ENCODE results near the gene UNKL. TPM values are rescaled to one million over a fixed set of nuclear protein-coding genes. Genes with fewer than 3 reads are reported as not detected.

The UNKL gene
- total and polyA plus RNA-seq, 2 donors (not counting 1 experiment from before 2014, with no cell fraction given): 53.9 to 178 TPM

- no peak overlapping the region for H3K27ac Mint-ChIP-seq
- no peaks in the 10 kb centered on the region for H3K27me3 Mint-ChIP-seq
- Histone ChIP-seq H3K9ac (ENCODE audit: low read length) (no peak overlapping the region), H3K4me3 (ENCODE audit: control extremely low read depth in 1 of 5, extremely low read depth in 1 of 5, insufficient read depth in 1 of 5, low read depth in 2 of 5, low read length in 4 of 5) (no peak overlapping the region), H2AFZ (ENCODE audit: insufficient read depth, low read depth, low read length, poor library complexity, severe bottlenecking) (no peak overlapping the region), H3K4me2 (replicated peaks; ENCODE audit: low read depth, low read length, poor library complexity, severe bottlenecking) (no peak overlapping the region), H3K9me3 (ENCODE audit: control extremely low read depth in 1 of 3, control insufficient read depth in 2 of 3, insufficient read depth in 1 of 3, low read length in 2 of 3) (no peaks in the 10 kb centered on the region), H3K36me3 (replicated peaks in 1 of 2; ENCODE audit: control extremely low read depth in 1 of 2, control insufficient read depth in 1 of 2, extremely low read depth in 1 of 2, insufficient read depth in 2 of 2, low read length in 1 of 2) (peaks cover 5 to 74% of the 10 kb centered on the region in 2 experiments), H3K27me3 (replicated peaks in 1 of 4; ENCODE audit: control extremely low read depth in 1 of 4, control insufficient read depth in 3 of 4, insufficient read depth in 4 of 4, low read length in 3 of 4) (no peaks in the 10 kb centered on the region), H3K27ac (ENCODE audit: low read length in 2 of 2) (no peak overlapping the region), H3K4me1 (ENCODE audit: control insufficient read depth in 2 of 2, insufficient read depth in 2 of 2, low read length in 2 of 2) (no peaks in the 10 kb centered on the region), H4K20me1 (ENCODE audit: control insufficient read depth, insufficient read depth, low read length, poor library complexity, severe bottlenecking) (peaks cover 76% of the 10 kb centered on the region), H3K79me2 (ENCODE audit: control insufficient read depth, insufficient read depth, low read length) (peaks cover 68% of the 10 kb centered on the region)
- ATAC-seq (ENCODE audit: low read depth): no peak
- no peak overlapping the region for H3K4me3 Mint-ChIP-seq
- no peak for DNase-seq
- 97% methylated on average over 16 of the region's 21 CpGs for WGBS (ENCODE audit: insufficient coverage)
- H3K9me3 Mint-ChIP-seq (ENCODE audit: insufficient read depth): no peaks in the 10 kb centered on the region
- no peaks in the 10 kb centered on the region for H3K4me1 Mint-ChIP-seq
- POLR2A ChIA-PET: no interaction called here
- CTCF ChIA-PET: no interaction called here
- intact Hi-C loops (cut with micrococcal nuclease): no loop called here
- TF ChIP-seq EZH2 (IDR thresholded peaks at IDR 0.05; ENCODE audit: borderline replicate concordance, insufficient read depth, low read depth, low read length, poor library complexity, severe bottlenecking) (no peak), CTCF (IDR thresholded peaks at IDR 0.05) (no peak)
Measured at GRCh38 chr16:1397779-1398178, 16.7 kb downstream of the UNKL start.

- POLR2A ChIA-PET: interaction anchor here (0.7 kb wide), 1 partner anchor 24 kb away, joined by 4 read pairs; no protein-coding TSS in a partner anchor
Measured at GRCh38 chr16:1395444-1396031, 19.0 kb downstream of the UNKL start.

More at GRCh38 chr16:1395444-1396031, 19.0 kb downstream of the UNKL start:
- Mint-ChIP-seq H3K4me3 (no peak overlapping the region), H3K27me3 (no peaks in the 10 kb centered on the region), H3K4me1 (no peaks in the 10 kb centered on the region), H3K27ac (no peak overlapping the region), H3K9me3 (ENCODE audit: insufficient read depth) (no peaks in the 10 kb centered on the region)
- Histone ChIP-seq H3K9ac (ENCODE audit: low read length) (no peak overlapping the region), H3K4me2 (replicated peaks; ENCODE audit: low read depth, low read length, poor library complexity, severe bottlenecking) (no peak overlapping the region), H3K79me2 (ENCODE audit: control insufficient read depth, insufficient read depth, low read length) (peaks cover 59% of the 10 kb centered on the region), H3K9me3 (ENCODE audit: control extremely low read depth in 1 of 3, control insufficient read depth in 2 of 3, insufficient read depth in 1 of 3, low read length in 2 of 3) (no peaks in the 10 kb centered on the region), H3K27ac (ENCODE audit: low read length in 2 of 2) (no peak overlapping the region), H3K36me3 (replicated peaks in 1 of 2; ENCODE audit: control extremely low read depth in 1 of 2, control insufficient read depth in 1 of 2, extremely low read depth in 1 of 2, insufficient read depth in 2 of 2, low read length in 1 of 2) (peaks cover 6 to 70% of the 10 kb centered on the region in 2 experiments), H3K4me3 (ENCODE audit: control extremely low read depth in 1 of 5, extremely low read depth in 1 of 5, insufficient read depth in 1 of 5, low read depth in 2 of 5, low read length in 4 of 5) (no peak overlapping the region), H2AFZ (ENCODE audit: insufficient read depth, low read depth, low read length, poor library complexity, severe bottlenecking) (no peak overlapping the region), H3K27me3 (replicated peaks in 1 of 4; ENCODE audit: control extremely low read depth in 1 of 4, control insufficient read depth in 3 of 4, insufficient read depth in 4 of 4, low read length in 3 of 4) (no peaks in the 10 kb centered on the region), H3K4me1 (ENCODE audit: control insufficient read depth in 2 of 2, insufficient read depth in 2 of 2, low read length in 2 of 2) (no peaks in the 10 kb centered on the region), H4K20me1 (ENCODE audit: control insufficient read depth, insufficient read depth, low read length, poor library complexity, severe bottlenecking) (peaks cover 56% of the 10 kb centered on the region)
- TF ChIP-seq EZH2 (IDR thresholded peaks at IDR 0.05; ENCODE audit: borderline replicate concordance, insufficient read depth, low read depth, low read length, poor library complexity, severe bottlenecking): no peak
- no peak for TF ChIP-seq CTCF (IDR thresholded peaks at IDR 0.05)
- intact Hi-C loops (cut with micrococcal nuclease): no loop called here
- DNase-seq: no peak
- CTCF ChIA-PET: interaction anchor here (1.3 kb wide), 1 partner anchor 13 kb away, joined by 3 read pairs; no protein-coding TSS in a partner anchor
- over 99% methylated on average over 22 of the region's 22 CpGs for WGBS (ENCODE audit: insufficient coverage)
- no peak for ATAC-seq (ENCODE audit: low read depth)

Measured in B cell (primary cell).